OCI-LY3 (cell line): ENCODE measurements around the gene ALG1.
A peak's percentile ranks its signal among the peaks of the same experiment; 100 is the strongest.
"Not testable (repeated sequence)": the region's sequence is repeated elsewhere in the genome, so short reads cannot be mapped to it uniquely, and the experiment has no call there.

Experiments used
- H2AFZ ChIP-seq: fragments of 200-600, 300-600 bp; shearing (Covaris generic); 2 replicates; pipeline ENCODE4 v1.6.0; 2014; ENCODE audit warnings: antibody characterized with exemption, low read depth, low read length
- H3K27ac ChIP-seq: fragments of 200-600, 300-600 bp; sonication (generic); 2 replicates; pipeline ENCODE4 v1.5.1; 2014; ENCODE audit warnings: mild to moderate bottlenecking, low read length, moderate library complexity, mixed read lengths
- H3K27me3 ChIP-seq: fragments of 200-600, 300-600 bp; sonication (generic); 2 replicates; pipeline ENCODE4 v1.6.1; 2014; ENCODE audit warnings: low read depth, low read length, mixed read lengths
- H3K36me3 ChIP-seq: fragments of 200-600, 300-600 bp; sonication (generic); replicated peaks from 2 replicates; pipeline ENCODE3; 2014; ENCODE audit warnings: low read depth, low read length, mixed read lengths
- H3K4me1 ChIP-seq: fragments of 300-600, 200-600 bp; sonication (generic); 2 replicates; pipeline ENCODE4 v1.6.1; 2014; ENCODE audit warnings: low read length, mixed read lengths
- H3K4me2 ChIP-seq: fragments of 200-600, 300-600 bp; sonication (generic); 2 replicates; pipeline ENCODE4 v1.6.1; 2014; ENCODE audit warnings: low read length, mixed read lengths
- H3K4me3 ChIP-seq: fragments of 300-600, 200-600 bp; sonication (generic); 2 replicates; pipeline ENCODE4 v1.5.1; 2014; ENCODE audit warnings: antibody characterized with exemption, mild to moderate bottlenecking, low read length, moderate library complexity
- H3K79me2 ChIP-seq: fragments of 300-600, 200-600 bp; shearing (Covaris generic); 2 replicates; pipeline ENCODE4 v1.6.1; 2014; ENCODE audit warnings: mild to moderate bottlenecking, low read length, mixed read lengths
- H3K9ac ChIP-seq: fragments of 300-600, 200-600 bp; shearing (Covaris generic); 2 replicates; pipeline ENCODE4 v1.6.0; 2014; ENCODE audit warnings: mild to moderate bottlenecking, low read length, moderate library complexity
- H3K9me3 ChIP-seq: fragments of 200-600, 300-600 bp; shearing (Covaris generic); 2 replicates; pipeline ENCODE4 v1.6.1; 2014; ENCODE audit warnings: low read length, mixed read lengths; ENCODE audit not compliant: insufficient read depth
- H4K20me1 ChIP-seq: fragments of 200-600, 300-600 bp; sonication (generic); 2 replicates; pipeline ENCODE4 v1.6.1; 2016; ENCODE audit warnings: low read length, mixed read lengths; ENCODE audit not compliant: insufficient read depth
- CTCF ChIP-seq: fragments of 200-600, 300-600 bp; sonication (generic); IDR thresholded peaks from 2 replicates; pipeline ENCODE4 v1.5.1; 2014; ENCODE audit warnings: antibody characterized with exemption, low read length, low read depth

ALG1 gene

GRCh38 chr16:5084802-5085201, 13.2 kb downstream of the ALG1 start:
- TF ChIP-seq CTCF = peak; percentile 49
- H3K36me3 ChIP-seq, H3K4me3 ChIP-seq, H4K20me1 ChIP-seq, H3K27me3 ChIP-seq, H3K9ac ChIP-seq, H3K79me2 ChIP-seq, H3K4me1 ChIP-seq, H3K27ac ChIP-seq, H2AFZ ChIP-seq, H3K9me3 ChIP-seq, H3K4me2 ChIP-seq: not testable (repeated sequence)

- not testable (repeated sequence) for H3K27me3 ChIP-seq, H3K4me2 ChIP-seq, H3K9ac ChIP-seq, H3K36me3 ChIP-seq, H3K4me3 ChIP-seq, H3K27ac ChIP-seq, H3K9me3 ChIP-seq, H3K79me2 ChIP-seq, H4K20me1 ChIP-seq, H3K4me1 ChIP-seq, H2AFZ ChIP-seq
These were observed 14.1 kb downstream of the ALG1 start for GRCh38 chr16:5085716-5086115.

DNA sequence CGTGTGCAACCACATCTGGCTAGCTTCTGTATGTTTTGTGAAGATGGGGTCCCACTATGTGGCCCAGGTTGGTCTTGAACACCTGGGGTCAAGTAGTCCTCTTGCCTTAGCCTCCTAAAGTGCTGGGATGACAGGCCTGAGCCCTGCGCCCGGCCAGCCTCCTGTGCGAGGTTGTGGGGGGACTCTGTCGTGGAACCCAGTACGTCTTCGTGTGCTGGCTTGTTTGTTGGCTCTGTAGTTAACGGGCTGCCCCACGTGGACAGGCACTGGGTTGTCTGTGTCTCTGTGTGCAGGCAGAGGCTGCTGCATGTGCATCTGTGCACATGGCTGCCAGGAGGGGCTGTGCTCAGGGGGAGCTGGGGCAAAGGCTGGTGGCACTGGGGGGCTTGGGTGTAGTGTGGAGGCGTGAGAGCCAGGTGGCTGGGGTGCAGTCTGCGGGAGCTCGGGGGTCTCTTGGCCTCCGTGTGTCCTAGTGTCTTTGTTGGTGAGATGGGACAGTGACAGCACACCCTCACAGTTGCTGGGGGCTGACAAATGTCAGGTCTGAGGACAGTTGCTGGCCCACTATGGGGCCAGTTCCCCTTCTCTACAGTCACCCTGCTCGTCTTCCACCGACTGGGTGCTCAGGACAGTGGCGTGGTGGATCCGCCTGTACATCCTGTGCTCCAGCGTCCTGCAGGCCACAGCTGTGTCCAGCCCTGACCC, 16.6 kb downstream of the ALG1 start:
- H3K9ac ChIP-seq, H3K4me2 ChIP-seq, H2AFZ ChIP-seq, H3K36me3 ChIP-seq, H3K4me3 ChIP-seq, H3K4me1 ChIP-seq, H3K9me3 ChIP-seq, H3K27me3 ChIP-seq, H3K27ac ChIP-seq, H4K20me1 ChIP-seq, H3K79me2 ChIP-seq: not testable (repeated sequence)

DNA sequence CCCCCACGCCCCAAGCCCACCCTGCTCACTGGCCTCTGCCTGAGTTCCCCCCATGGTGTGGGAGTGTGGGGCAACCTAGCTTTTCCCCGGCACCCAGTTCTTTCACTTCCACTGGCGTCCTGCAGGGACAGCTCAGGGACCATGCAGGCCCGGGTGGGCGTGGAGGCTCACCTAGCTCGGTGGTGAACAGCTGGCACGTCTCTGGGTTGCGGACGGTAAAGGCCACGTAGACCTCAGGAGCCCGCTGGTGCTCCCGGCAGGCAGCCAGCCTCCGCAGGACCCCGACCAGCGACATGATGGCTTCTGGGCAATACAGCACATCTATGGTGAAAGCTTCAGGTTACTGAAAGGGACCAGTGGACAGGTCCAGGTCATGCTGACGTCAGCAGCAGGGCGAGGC, 17.3 kb downstream of the ALG1 start:
- H2AFZ ChIP-seq, H3K4me3 ChIP-seq, H3K79me2 ChIP-seq, H3K9ac ChIP-seq, H3K36me3 ChIP-seq, H3K27ac ChIP-seq, H3K9me3 ChIP-seq, H4K20me1 ChIP-seq, H3K4me2 ChIP-seq, H3K27me3 ChIP-seq, H3K4me1 ChIP-seq: not testable (repeated sequence)

GRCh38 chr16:5089911-5090555, 18.4 kb downstream of the ALG1 start:
- not testable (repeated sequence) for H3K79me2 ChIP-seq, H3K9me3 ChIP-seq, H3K36me3 ChIP-seq, H2AFZ ChIP-seq, H4K20me1 ChIP-seq, H3K4me2 ChIP-seq, H3K27me3 ChIP-seq, H3K9ac ChIP-seq, H3K27ac ChIP-seq, H3K4me1 ChIP-seq, H3K4me3 ChIP-seq

DNA sequence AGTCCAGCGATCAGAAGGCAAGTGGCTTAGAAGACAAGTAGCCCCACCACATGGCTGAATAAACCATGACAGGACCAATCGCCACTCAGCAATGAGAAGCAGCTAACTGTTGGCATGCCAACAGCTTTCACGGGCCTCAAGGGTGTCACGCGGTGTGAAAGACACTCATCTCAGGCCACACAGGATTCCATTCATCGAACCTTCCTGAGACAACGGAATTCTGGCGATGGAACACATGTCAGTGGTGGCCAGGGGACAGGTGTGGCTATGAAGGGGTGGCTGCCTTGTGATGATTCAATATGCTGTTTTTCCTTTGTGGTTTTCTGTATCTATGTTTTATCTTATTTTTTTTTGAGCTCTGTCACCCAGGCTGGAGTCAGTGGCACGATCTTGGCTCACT, 18.9 kb downstream of the ALG1 start:
- not testable (repeated sequence) for H3K27me3 ChIP-seq, H3K4me2 ChIP-seq, H3K4me3 ChIP-seq, H4K20me1 ChIP-seq, H3K9ac ChIP-seq, H3K79me2 ChIP-seq, H3K27ac ChIP-seq, H3K36me3 ChIP-seq, H3K9me3 ChIP-seq, H3K4me1 ChIP-seq, H2AFZ ChIP-seq

GRCh38 chr16:5093081-5093480, 21.4 kb downstream of the ALG1 start:
- H3K4me2 ChIP-seq, H4K20me1 ChIP-seq, H3K9ac ChIP-seq, H3K4me1 ChIP-seq, H2AFZ ChIP-seq, H3K27ac ChIP-seq, H3K36me3 ChIP-seq, H3K79me2 ChIP-seq, H3K4me3 ChIP-seq, H3K9me3 ChIP-seq, H3K27me3 ChIP-seq: not testable (repeated sequence)

GRCh38 chr16:5093746-5094145, 22.1 kb downstream of the ALG1 start:
- not testable (repeated sequence) for H3K27ac ChIP-seq, H3K9me3 ChIP-seq, H3K9ac ChIP-seq, H3K36me3 ChIP-seq, H3K79me2 ChIP-seq, H3K4me3 ChIP-seq, H3K4me1 ChIP-seq, H3K4me2 ChIP-seq, H4K20me1 ChIP-seq, H2AFZ ChIP-seq, H3K27me3 ChIP-seq

GRCh38 chr16:5095145-5095830, 23.6 kb downstream of the ALG1 start:
- H3K4me2 ChIP-seq, H3K9me3 ChIP-seq, H3K9ac ChIP-seq, H3K4me3 ChIP-seq, H3K36me3 ChIP-seq, H3K27me3 ChIP-seq, H2AFZ ChIP-seq, H3K4me1 ChIP-seq, H3K79me2 ChIP-seq, H4K20me1 ChIP-seq, H3K27ac ChIP-seq: not testable (repeated sequence)
